HepG2 (cell line): Measurements from ENCODE around the gene IKBKE. TPM values are rescaled to one million over a fixed set of nuclear protein-coding genes. Genes with fewer than 3 reads are reported as not detected.

Experiments
- ATAC-seq: fragments of 200-7000 bp; cut with Tn5 transposase; 3 replicates; pipeline ENCODE4 v1.9.1; 2020; ENCODE audit warnings: mild to moderate bottlenecking, moderate library complexity
- BruUV-seq: library from RNA; stranded (reverse); fragments of 400-500 nt; replicated peaks from 2 replicates; lab custom pipeline; 2021; lab: Mats Ljungman, UMichigan
- CTCF ChIA-PET: fragments of 300-600 bp; formaldehyde crosslinking; extraction: SDS; loops from one replicate; lab custom pipeline; 2021; ENCODE audit warnings: low total read pairs, inconsistent platforms, low intra/inter-chr PET ratio; lab: Yijun Ruan, JAX
- POLR2A ChIA-PET: fragments of 350-600 bp; sonication (Branson Sonifier 250); formaldehyde crosslinking; loops from one replicate; lab custom pipeline; 2020; ENCODE audit warnings: antibody characterized with exemption, inconsistent platforms; lab: Yijun Ruan, JAX
- DNase-seq: peaks from one replicate; pipeline ENCODE4 v3.0.0-alpha.2; 2015; ENCODE audit warnings: low spot score
- FAIRE-seq: peaks from 3 replicates; lab custom pipeline; 2011; peaks lifted over from hg19 to GRCh38; lab: Jason Lieb, UNC
- H2AFZ ChIP-seq: one replicate; pipeline ENCODE4 v1.6.1; 2011; ENCODE audit warnings: low read length, inconsistent platforms
- H3K27ac ChIP-seq: fragments of 300-600 bp; 3 replicates; pipeline ENCODE4 v1.8.0; 2011; ENCODE audit warnings: mixed run types, mild to moderate bottlenecking, mixed read lengths, low read length, inconsistent platforms; ENCODE audit not compliant: insufficient read depth; ENCODE audit errors: extremely low read length
- H3K27me3 ChIP-seq, 2 experiments: fragments of 200-600 bp in 1 of 2; 2 replicates in 1 of 2; 3 replicates in 1 of 2; pipeline versions ENCODE4 v1.6.0 to v1.8.0; 2011; ENCODE audit warnings: low read length in 2 of 2, mild to moderate bottlenecking in 2 of 2, moderate library complexity in 2 of 2, inconsistent platforms in 1 of 2; ENCODE audit not compliant: insufficient read depth in 2 of 2, control insufficient read depth in 1 of 2
- H3K36me3 ChIP-seq, 2 experiments: fragments of 200-600 bp in 1 of 2; replicated peaks in 1 of 2; 2 replicates in 1 of 2; 3 replicates in 1 of 2; pipeline versions ENCODE4 v1.5.1 to v1.8.0; 2011; ENCODE audit warnings: low read length in 2 of 2, inconsistent platforms in 1 of 2; ENCODE audit not compliant: insufficient read depth in 2 of 2, control insufficient read depth in 1 of 2
- H3K4me1 ChIP-seq: 2 replicates; pipeline ENCODE4 v1.5.1; 2012; ENCODE audit warnings: low read length, inconsistent platforms; ENCODE audit not compliant: insufficient read depth
- H3K4me2 ChIP-seq: 2 replicates; pipeline ENCODE4 v1.6.0; 2011; ENCODE audit warnings: low read depth, low read length, inconsistent platforms
- H3K4me3 ChIP-seq, 3 experiments: fragments of 200-600 bp in 1 of 3; sonication (generic), shearing (Covaris generic) in 1 of 3; replicated peaks in 1 of 3; 2 replicates each; pipeline ENCODE4 v1.5.1; 2011 to 2016; ENCODE audit warnings: low read length in 3 of 3, inconsistent platforms in 2 of 3, low read depth in 2 of 3, mild to moderate bottlenecking in 2 of 3, control low read depth in 1 of 3, mixed read lengths in 1 of 3; ENCODE audit not compliant: insufficient read depth in 1 of 3
- H3K79me2 ChIP-seq: one replicate; pipeline ENCODE4 v1.6.1; 2011; ENCODE audit warnings: low read length, inconsistent platforms; ENCODE audit not compliant: insufficient read depth
- H3K9ac ChIP-seq: 2 replicates; pipeline ENCODE4 v1.6.0; 2011; ENCODE audit warnings: mild to moderate bottlenecking, low read depth, low read length, inconsistent platforms; ENCODE audit not compliant: insufficient read depth
- H3K9me3 ChIP-seq: 2 replicates; pipeline ENCODE4 v1.5.1; 2012; ENCODE audit warnings: mild to moderate bottlenecking, low read length
- H4K20me1 ChIP-seq: 2 replicates; pipeline ENCODE4 v1.6.0; 2011; ENCODE audit warnings: inconsistent platforms, mild to moderate bottlenecking, low read length, moderate library complexity; ENCODE audit not compliant: insufficient read depth
- CBX5 ChIP-seq: sonication (generic); formaldehyde crosslinking; IDR thresholded peaks from 2 replicates; pipeline ENCODE4 v1.4.0; 2020; ENCODE audit warnings: missing genetic modification reagents, borderline replicate concordance
- FOXK2 ChIP-seq: fragments of 450-650 bp; IDR thresholded peaks from 2 replicates; pipeline ENCODE4 v1.6.1; 2016
- GPBP1L1 ChIP-seq: sonication (generic); formaldehyde crosslinking; IDR thresholded peaks from 2 replicates; pipeline ENCODE4 v1.5.0; 2020; ENCODE audit warnings: mild to moderate bottlenecking, missing genetic modification reagents
- HIC2 ChIP-seq: sonication (generic); formaldehyde crosslinking; IDR thresholded peaks from 2 replicates; pipeline ENCODE4 v1.9.0; 2022; ENCODE audit warnings: low read depth, missing genetic modification reagents
- LCORL ChIP-seq, 2 experiments: fragments of 450-650 bp in 1 of 2; sonication (generic) in 1 of 2; formaldehyde crosslinking in 1 of 2; IDR thresholded peaks; 2 replicates each; pipeline versions ENCODE4 v1.5.0 to v1.6.1; 2017 to 2020; ENCODE audit warnings: antibody characterized with exemption in 1 of 2, missing genetic modification reagents in 1 of 2
- NR2C2 ChIP-seq: sonication (generic); formaldehyde crosslinking; IDR thresholded peaks from 2 replicates; pipeline ENCODE4 v1.4.0; 2020; ENCODE audit warnings: missing genetic modification reagents, mild to moderate bottlenecking, moderate library complexity, borderline replicate concordance
- PAX8 ChIP-seq: sonication (generic); formaldehyde crosslinking; IDR thresholded peaks from 2 replicates; pipeline ENCODE4 v1.8.0; 2022; ENCODE audit warnings: mild to moderate bottlenecking, missing genetic modification reagents, borderline replicate concordance
- PTBP1 ChIP-seq: fragments of 200-400 bp; formaldehyde crosslinking; IDR thresholded peaks from 2 replicates; pipeline ENCODE4 v1.6.1; 2018; ENCODE audit warnings: low read length, low read depth; ENCODE audit not compliant: poor library complexity, severe bottlenecking
- SIN3B ChIP-seq: fragments of 150-350 bp; IDR thresholded peaks from 2 replicates; pipeline ENCODE4 v1.6.1; 2014; ENCODE audit warnings: low read length
- SMAD9 ChIP-seq: sonication (generic); formaldehyde crosslinking; IDR thresholded peaks from 2 replicates; pipeline ENCODE4 v1.5.1; 2020; ENCODE audit warnings: mild to moderate bottlenecking, missing genetic modification reagents
- SP2 ChIP-seq: sonication (generic); formaldehyde crosslinking; IDR thresholded peaks from 2 replicates; pipeline ENCODE4 v1.5.1; 2020; ENCODE audit warnings: mild to moderate bottlenecking, missing genetic modification reagents
- ZBTB3 ChIP-seq: sonication (generic); formaldehyde crosslinking; IDR thresholded peaks from 2 replicates; pipeline ENCODE4 v1.4.0; 2020; ENCODE audit warnings: low read depth, mild to moderate bottlenecking, moderate library complexity, missing genetic modification reagents, borderline replicate concordance
- ZFY ChIP-seq: sonication (generic); formaldehyde crosslinking; IDR thresholded peaks from 2 replicates; pipeline ENCODE4 v1.4.0; 2020; ENCODE audit warnings: missing genetic modification reagents
- ZKSCAN1 ChIP-seq: fragments of 150-350 bp; IDR thresholded peaks from 2 replicates; pipeline ENCODE4 v1.6.1; 2014; ENCODE audit warnings: low read length
- ZNF670 ChIP-seq: sonication (generic); formaldehyde crosslinking; IDR thresholded peaks from 2 replicates; pipeline ENCODE4 v1.8.0; 2022; ENCODE audit warnings: mild to moderate bottlenecking, missing genetic modification reagents, borderline replicate concordance
- ZNF7 ChIP-seq: IDR thresholded peaks from 2 replicates; pipeline ENCODE4 v1.6.1; 2016; ENCODE audit warnings: missing biosample characterization, missing genetic modification reagents
- ZNF782 ChIP-seq: sonication (generic); formaldehyde crosslinking; IDR thresholded peaks from 2 replicates; pipeline ENCODE4 v1.4.0; 2020; ENCODE audit warnings: missing genetic modification reagents, mild to moderate bottlenecking, borderline replicate concordance
- WGBS: methylation state at CpG from one replicate; pipeline ENCODE4 v1.1.6; 2017; ENCODE audit warnings: low lambda C conversion rate; 5-methylcytosine and 5-hydroxymethylcytosine counted together
- in situ Hi-C: cut with HindIII; loops from 2 replicates; pipeline ENCODE4 v1.10.0; 2017; ENCODE audit warnings: low pct_unique_long_range_greater_than_20kb; ENCODE audit not compliant: extremely low pct_ligation_motif_present
- intact Hi-C: fragments of 100-400 bp; cut with micrococcal nuclease; formaldehyde crosslinking; loops from one replicate; pipeline ENCODE4 v1.10.0; 2022; ENCODE audit not compliant: unreplicated experiment
- polyA plus RNA-seq, 8 experiments: library from polyadenylated mRNA; depleted of rRNA in 3 of 8; stranded (reverse) in 7 of 8; unstranded in 1 of 8; fragments of >200 nt; fragmentation: Illumina TruSeq in 4 of 8; extraction: Trizol in 4 of 8; gene quantifications; 2 replicates each; pipeline versions ENCODE4 v1.2.1 to v1.2.3, GENCODE V29; 2011 to 2016; ENCODE audit warnings: low read depth in 4 of 8, missing spikeins in 1 of 8, mixed read lengths in 1 of 8; ENCODE audit not compliant: insufficient read depth in 1 of 8
- total RNA-seq, 5 experiments: library from RNA; depleted of rRNA; stranded (reverse); fragments of >200 nt; fragmentation: Illumina TruSeq; extraction: Trizol; gene quantifications; 2 replicates each; pipeline ENCODE4 v1.2.3, GENCODE V29; 2016; ENCODE audit warnings: low read depth in 1 of 5
- TF ChIP-seq, protein P1 (sequence below): sonication (generic); formaldehyde crosslinking; IDR thresholded peaks from 2 replicates; pipeline ENCODE4 v1.4.0; 2020; ENCODE audit warnings: missing genetic modification reagents

The IKBKE gene
- total and polyA plus RNA-seq, 2 of the 13 experiments (the other 11 are each of a cell fraction or from before 2014, with no cell fraction given) = 4.5 to 5.8 TPM

DNA sequence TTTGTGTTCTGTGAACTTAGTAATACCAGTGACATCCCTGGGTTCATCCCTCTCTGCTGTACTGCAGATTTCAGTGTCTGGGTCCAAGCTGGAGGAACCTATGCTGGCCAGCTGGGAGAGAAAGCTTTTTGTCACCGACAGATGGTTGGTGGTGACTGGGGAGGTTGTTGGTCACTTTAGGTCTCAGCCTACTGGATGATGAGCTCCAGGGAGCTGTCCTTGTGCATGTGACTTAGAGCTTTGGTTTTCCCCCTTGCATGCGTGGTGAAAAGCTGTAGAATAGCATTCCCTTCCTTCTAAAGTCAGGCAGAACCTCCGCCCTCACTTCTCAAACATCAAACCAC is 22.9 kb upstream of the IKBKE start:
- Histone ChIP-seq H3K4me3 (no peak overlapping the region), H3K9ac (no peak overlapping the region), H3K4me2 (no peak overlapping the region), H3K79me2 (no peaks in the 10 kb centered on the region), H2AFZ (no peak overlapping the region), H3K4me1 (peaks cover 17% of the 10 kb centered on the region), H3K27me3 (no peaks in the 10 kb centered on the region), H4K20me1 (no peaks in the 10 kb centered on the region), H3K9me3 (no peaks in the 10 kb centered on the region), H3K27ac (no peak overlapping the region)
- no TSS peak for BruUV-seq
- WGBS = 83% methylated on average over 3 of the region's 3 CpGs
- in situ Hi-C loops = no loop called here
- FAIRE-seq = no peak
- no peak for ATAC-seq
- intact Hi-C loops = no loop called here
- ChIA-PET CTCF (no interaction called here), POLR2A (no interaction called here)
- no peak for DNase-seq
- no peak for TF ChIP-seq FOXK2
- TF ChIP-seq SP2 (CRISPR knock-in tag) = no peak
- no peak for TF ChIP-seq GPBP1L1 (CRISPR knock-in tag)
- no peak for TF ChIP-seq HIC2 (CRISPR knock-in tag)
- TF ChIP-seq NR2C2 (CRISPR knock-in tag) = no peak
- TF ChIP-seq LCORL (IDR thresholded peaks at IDR 0.05) = no peak
- TF ChIP-seq LCORL (CRISPR knock-in tag; IDR thresholded peaks at IDR 0.05) = no peak
- TF ChIP-seq CBX5 (CRISPR knock-in tag) = no peak
- TF ChIP-seq, protein P1, sequence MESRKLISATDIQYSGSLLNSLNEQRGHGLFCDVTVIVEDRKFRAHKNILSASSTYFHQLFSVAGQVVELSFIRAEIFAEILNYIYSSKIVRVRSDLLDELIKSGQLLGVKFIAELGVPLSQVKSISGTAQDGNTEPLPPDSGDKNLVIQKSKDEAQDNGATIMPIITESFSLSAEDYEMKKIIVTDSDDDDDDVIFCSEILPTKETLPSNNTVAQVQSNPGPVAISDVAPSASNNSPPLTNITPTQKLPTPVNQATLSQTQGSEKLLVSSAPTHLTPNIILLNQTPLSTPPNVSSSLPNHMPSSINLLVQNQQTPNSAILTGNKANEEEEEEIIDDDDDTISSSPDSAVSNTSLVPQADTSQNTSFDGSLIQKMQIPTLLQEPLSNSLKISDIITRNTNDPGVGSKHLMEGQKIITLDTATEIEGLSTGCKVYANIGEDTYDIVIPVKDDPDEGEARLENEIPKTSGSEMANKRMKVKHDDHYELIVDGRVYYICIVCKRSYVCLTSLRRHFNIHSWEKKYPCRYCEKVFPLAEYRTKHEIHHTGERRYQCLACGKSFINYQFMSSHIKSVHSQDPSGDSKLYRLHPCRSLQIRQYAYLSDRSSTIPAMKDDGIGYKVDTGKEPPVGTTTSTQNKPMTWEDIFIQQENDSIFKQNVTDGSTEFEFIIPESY (CRISPR knock-in tag) = no peak
- no peak for TF ChIP-seq ZNF782
- no peak for TF ChIP-seq PTBP1
- TF ChIP-seq SMAD9 (CRISPR knock-in tag) = no peak
- no peak for TF ChIP-seq ZNF670 (CRISPR knock-in tag)
- no peak for TF ChIP-seq ZFY (CRISPR knock-in tag)
- no peak for TF ChIP-seq ZNF7 (CRISPR knock-in tag)
- no peak for TF ChIP-seq SIN3B
- TF ChIP-seq PAX8 (CRISPR knock-in tag) = no peak
- no peak for TF ChIP-seq ZBTB3 (CRISPR knock-in tag)
- TF ChIP-seq ZKSCAN1 = no peak
- TF ChIP-seq, all 625 proteins: peak for 0
- peaks cover 16 to 75% of the 10 kb centered on the region in 2 experiments; a peak in 4 of 5 replicates for H3K36me3 ChIP-seq
